Left ventricle myocardium superior (tissue), 1 donor: ENCODE measurements around the gene MAD1L1. TPM values are rescaled to one million over a fixed set of nuclear protein-coding genes. Genes with fewer than 3 reads are reported as not detected.

Experiments
- ATAC-seq: fragments of 200-7000 bp; cut with Tn5 transposase; one replicate; pipeline ENCODE4 v1.9.1; 2020; ENCODE audit warnings: mild to moderate bottlenecking, moderate library complexity
- DNase-seq: peaks from one replicate; pipeline ENCODE4 v3.0.0-alpha.2; 2020
- intact Hi-C: fragments of 100-400 bp; cut with micrococcal nuclease; formaldehyde crosslinking; loops from one replicate; pipeline ENCODE4 v1.11.0; 2022
- total RNA-seq: library from RNA; stranded (reverse); fragmentation: NEBNext Ultra II Directional; extraction: Animal tissue kit (Norgen Biotek cat#: 25700); gene quantifications from one replicate; pipeline ENCODE4 v1.2.1, GENCODE V29; 2021
- donor health status: DM: no; HTN: yes; CAD: no; lungs with severe emphysema.

MAD1L1 gene
- total RNA-seq, 1 donor from 2014 or later: 19.1 TPM

GRCh38 chr7:2049782-2050510 is 182.8 kb downstream of the MAD1L1 start:
- ATAC-seq (no peak), DNase-seq (peak; percentile 16)
- intact Hi-C loops: no loop called here

DNA sequence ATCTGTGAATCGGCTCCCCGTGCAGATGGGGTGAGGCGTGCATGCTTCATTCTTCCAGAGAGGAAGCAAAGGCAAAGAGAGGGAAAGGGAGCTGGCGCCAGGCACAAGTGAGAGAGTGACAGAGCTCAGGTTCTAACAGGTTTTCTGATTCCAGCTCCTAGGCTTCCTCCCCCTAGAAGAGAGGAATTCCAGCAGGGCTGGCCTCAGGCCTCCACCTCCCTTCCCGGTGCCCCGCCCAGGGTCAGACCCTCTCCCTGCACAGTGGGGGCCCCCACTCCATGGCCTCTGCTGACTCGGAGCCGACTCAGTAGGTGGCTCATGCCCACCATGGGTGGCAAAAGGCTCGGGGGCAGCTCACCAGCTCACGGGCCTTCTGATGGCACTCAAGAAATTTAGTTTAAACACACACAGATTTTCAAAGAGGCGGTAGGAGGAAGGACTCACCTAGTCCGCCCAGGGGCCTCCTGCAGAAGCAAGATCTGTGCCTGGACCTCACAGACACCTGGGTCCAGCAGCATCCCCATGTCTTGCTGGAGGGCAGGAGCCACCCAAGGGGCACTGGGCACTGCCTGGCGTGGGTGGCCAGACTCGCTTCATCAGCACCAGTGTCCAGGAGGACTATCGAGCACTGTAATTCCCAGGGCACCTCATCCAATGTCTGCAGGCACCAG is 183.5 kb downstream of the MAD1L1 start:
- intact Hi-C loops: no loop called here
- ATAC-seq (no peak), DNase-seq (peak; percentile 6)

DNA sequence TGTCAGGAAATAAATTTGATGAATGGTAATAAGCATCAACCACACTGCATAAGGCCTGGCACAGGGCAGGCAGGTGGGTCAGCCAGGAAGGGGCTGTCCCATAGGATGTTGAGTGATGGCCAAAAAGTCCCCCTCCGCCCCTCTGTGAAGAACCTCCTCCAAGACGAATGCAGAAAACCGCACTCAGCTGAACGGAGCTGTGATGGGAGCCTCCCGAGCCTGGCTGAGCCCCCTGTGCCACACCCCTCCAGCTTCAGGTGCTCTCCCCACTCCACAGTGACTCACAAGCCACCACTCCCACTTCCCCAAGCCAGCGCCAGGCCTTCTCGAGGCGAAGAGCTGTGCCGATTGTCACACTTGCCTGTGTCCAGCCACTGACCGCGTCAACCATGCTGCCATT is 184.2 kb downstream of the MAD1L1 start:
- DNase-seq (peak; percentile 18), ATAC-seq (no peak)
- intact Hi-C loops: no loop called here

GRCh38 chr7:2048006-2048405 is 184.7 kb downstream of the MAD1L1 start:
- DNase-seq (peak; percentile 22), ATAC-seq (no peak)

GRCh38 chr7:2046581-2047565 is 185.9 kb downstream of the MAD1L1 start:
- DNase-seq (peak; percentile 25), ATAC-seq (no peak)
- intact Hi-C loops: no loop called here

More at GRCh38 chr7:2048006-2048405, 184.7 kb downstream of the MAD1L1 start:
- intact Hi-C loops: no loop called here

DNA sequence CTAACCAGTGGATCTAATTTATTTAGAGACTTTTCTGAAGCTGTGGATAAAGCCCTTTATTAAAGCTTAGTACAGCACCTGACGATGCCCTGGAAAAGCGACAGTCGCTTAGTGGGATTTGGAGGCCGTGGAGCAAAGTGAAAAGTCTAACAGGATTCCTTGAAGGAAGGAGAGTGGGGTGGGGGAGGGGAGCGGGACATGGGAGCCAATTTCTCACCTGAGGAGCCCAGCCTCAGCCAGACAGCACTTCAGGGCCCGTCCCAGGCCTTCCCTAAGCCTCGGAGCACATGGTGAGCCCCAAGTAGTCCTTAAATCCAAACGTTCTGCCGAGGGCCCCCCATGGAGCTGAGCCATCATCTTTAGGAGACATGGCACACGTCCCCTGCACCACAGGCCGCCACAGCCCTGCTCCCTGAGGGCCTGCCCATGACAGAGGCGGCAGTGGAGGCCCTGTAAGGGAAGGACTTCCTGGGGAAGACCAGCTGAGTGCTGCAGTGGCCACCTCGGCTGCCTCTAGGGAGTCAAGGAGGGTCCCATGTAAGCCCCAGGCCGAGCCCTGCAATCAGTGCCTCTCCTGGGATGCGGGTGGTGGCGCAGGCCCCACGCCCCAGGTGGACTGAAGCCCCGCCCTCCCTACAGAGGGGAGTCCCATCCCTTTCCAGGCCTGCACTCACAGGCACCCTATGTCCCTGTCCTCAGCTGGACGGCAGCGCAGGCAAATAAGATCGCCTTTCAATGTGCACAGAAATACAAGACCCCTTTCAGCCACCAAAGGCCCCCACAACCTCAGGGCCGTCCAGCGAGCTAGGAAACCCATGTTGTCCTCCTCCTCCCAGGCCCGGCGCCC is 187.0 kb downstream of the MAD1L1 start:
- DNase-seq (peak; percentile 14), ATAC-seq (no peak)
- intact Hi-C loops: no loop called here

DNA sequence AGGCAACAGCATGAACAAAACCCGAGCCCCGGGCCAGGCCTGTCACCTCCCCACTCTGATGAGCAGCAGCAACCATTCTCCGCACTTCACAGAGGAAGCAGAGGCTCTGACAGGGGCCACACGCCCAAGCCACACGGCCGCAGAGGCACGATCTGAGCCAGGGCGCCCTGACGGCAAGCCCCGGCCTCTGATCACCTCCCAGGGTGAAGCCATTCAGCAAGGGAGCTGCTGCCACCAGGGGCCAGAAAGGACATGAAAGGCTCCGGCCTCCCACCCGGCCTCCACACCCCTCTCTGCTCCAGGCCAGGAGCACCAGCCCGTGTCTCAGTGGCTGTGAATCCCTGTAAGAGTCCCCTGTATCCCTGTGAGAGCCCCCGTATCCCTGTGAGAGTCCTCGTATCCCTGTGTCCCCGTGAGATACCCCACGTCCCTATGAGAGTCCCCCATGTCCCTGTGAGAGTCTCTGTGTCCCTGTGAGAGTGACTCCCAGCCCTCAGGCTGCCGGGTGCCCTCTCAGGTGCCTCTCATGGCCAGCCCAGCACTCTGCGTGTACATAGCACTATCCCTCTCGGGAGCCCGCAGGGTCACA is 187.8 kb downstream of the MAD1L1 start:
- peak; percentile 17 for DNase-seq
- intact Hi-C loops: no loop called here
- ATAC-seq: no peak

GRCh38 chr7:2044311-2044882 is 188.3 kb downstream of the MAD1L1 start:
- peak; percentile 19 for DNase-seq
- intact Hi-C loops: no loop called here
- ATAC-seq: no peak

GRCh38 chr7:2043316-2044039 is 189.3 kb downstream of the MAD1L1 start:
- ATAC-seq (no peak), DNase-seq (peak; percentile 21)
- intact Hi-C loops: no loop called here

- intact Hi-C loops: no loop called here
- DNase-seq (peak; percentile 13), ATAC-seq (no peak)
These were observed 190.1 kb downstream of the MAD1L1 start for GRCh38 chr7:2042650-2043049.

DNA sequence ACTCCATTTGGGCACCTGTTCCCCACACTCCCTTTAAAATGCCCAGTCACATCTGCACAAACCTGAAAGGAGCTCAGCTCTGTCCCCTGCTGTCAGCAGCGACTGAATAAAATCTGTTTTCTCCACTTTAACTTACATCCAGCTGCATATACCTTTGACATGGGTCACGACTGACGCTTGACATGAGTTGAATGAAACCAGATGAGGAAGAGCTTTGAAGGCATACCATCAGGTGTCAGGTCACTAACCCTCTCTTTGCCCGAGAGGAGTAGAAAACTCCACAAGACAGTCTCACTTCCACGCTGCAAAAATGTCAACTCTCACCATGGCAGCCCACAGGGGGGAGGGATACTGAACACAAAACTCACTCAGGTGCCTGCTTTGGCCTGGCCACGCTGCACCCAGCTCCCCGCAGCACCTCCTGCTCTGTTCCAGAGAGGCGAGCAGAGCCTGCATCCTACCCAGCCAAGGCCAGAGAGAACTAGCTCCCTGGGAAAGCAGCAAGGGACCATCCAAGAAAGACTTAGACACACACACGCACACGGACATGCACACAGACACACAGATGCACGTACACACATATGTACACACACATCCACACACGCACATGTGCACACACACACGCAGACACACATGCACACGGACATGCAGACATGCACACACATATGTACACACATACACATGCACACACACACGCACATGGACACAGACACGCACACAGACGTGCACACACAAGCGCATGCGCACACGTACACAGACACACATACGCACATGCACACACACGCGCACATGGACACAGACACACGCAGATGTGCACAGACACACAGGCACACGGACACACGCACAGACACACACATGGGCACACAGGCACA is 191.0 kb downstream of the MAD1L1 start:
- intact Hi-C loops: no loop called here
- ATAC-seq (no peak), DNase-seq (peak; percentile 15)

- ATAC-seq (no peak), DNase-seq (peak; percentile 7)
- intact Hi-C loops: no loop called here
These were observed 191.9 kb downstream of the MAD1L1 start for GRCh38 chr7:2040893-2041270.

GRCh38 chr7:2040201-2040892 is 192.4 kb downstream of the MAD1L1 start:
- intact Hi-C loops: no loop called here
- DNase-seq (peak; percentile 7), ATAC-seq (no peak)

DNA sequence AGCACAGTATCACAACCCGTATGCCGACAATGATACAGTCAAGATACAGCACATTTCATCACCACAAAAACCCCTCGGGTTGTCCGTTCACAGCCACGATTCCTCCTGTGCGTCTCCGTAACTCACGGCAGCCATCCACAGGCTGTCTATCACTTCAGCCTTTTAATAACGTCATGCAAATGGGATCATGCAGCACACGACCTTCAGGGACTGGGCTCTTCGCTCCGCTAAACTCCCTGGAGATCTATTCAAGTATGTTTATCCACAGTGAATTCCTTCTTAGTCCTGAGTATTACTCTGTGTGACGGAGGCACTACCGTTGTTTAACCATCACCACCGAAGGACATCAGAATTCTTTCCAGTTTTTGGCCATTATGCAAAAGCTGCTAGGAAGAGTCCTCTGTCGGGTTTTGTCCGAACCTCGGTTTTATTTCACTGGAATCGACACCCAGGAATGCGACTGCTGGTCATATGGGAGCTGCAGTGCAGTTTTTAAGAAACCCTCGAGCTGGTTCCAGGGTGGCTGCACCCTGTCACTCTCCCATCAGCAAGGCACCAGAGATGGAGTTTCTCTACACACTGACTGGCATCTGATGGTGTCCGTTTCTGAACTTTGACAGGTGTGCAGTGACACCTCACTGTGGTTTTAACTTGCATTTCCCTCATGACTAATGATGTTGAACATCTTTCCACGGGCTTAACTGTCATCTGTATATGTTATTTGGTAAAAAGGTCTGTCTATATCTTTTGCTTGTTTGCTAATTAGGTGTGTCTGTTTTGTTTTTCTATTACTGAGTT is 193.6 kb downstream of the MAD1L1 start:
- ATAC-seq (peak; percentile 22), DNase-seq (peak; percentile 26)
- intact Hi-C loops: no loop called here

DNA sequence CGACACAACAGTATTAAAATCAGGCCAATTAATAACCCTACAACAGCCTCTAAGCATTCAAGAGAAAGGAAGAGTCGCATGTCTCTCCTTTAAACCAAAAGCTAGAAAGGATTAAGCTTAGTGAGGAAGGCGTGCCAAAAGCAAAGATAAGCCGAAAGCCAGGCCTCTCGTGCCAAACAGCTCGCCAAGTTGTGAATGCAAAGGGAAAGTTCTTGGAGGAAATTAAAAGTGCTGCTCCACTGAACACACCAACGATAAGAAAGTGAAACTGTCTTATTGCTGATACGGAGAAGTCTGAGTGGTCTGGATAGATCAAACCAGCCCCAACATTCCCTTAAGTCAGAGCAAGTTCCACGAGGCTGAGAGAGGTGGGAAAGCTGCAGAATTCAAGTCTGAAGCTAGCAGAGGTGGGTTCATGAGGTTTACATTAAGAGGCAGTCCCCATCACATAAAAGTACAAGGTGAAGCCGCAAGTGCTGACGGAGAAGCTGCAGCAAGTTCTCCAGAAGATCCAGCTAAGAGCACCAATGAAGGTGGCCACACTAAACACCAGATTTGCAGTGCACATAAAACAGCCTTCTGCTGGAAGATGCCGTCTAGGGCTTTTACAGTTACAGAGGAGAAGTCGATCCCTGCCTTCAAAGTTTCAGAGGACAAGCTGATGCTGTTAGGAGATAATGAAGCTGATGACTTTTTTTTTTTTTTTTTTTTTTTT is 194.8 kb downstream of the MAD1L1 start:
- ATAC-seq (peak; percentile 77), DNase-seq (peak; percentile 63)
- intact Hi-C loops: no loop called here
